Endothelial cell of umbilical vein (primary cell): ENCODE data around the gene CCDC88B. TPM values are rescaled to one million over a fixed set of nuclear protein-coding genes. Genes with fewer than 3 reads are reported as not detected.

Experiments
- BruUV-seq: library from RNA; stranded (reverse); fragments of 400-500 nt; replicated peaks from 2 replicates; lab custom pipeline; 2021; lab: Mats Ljungman, UMichigan
- CTCF ChIA-PET: fragments of 300-600, 350-600 bp; sonication (Branson Sonifier 250); formaldehyde crosslinking; loops from one replicate; lab custom pipeline; 2021; ENCODE audit warnings: antibody characterized with exemption, inconsistent platforms; lab: Charles Lee
- POLR2A ChIA-PET: fragments of 300-600, 350-600 bp; sonication (Branson Sonifier 250); formaldehyde crosslinking; loops from one replicate; lab custom pipeline; 2021; ENCODE audit warnings: antibody characterized with exemption, inconsistent platforms; lab: Charles Lee
- DNase-seq: peaks from one replicate; pipeline ENCODE4 v3.0.0-alpha.2; 2011; ENCODE audit warnings: low read depth, low spot score
- FAIRE-seq: peaks from 2 replicates; lab custom pipeline; 2011; peaks lifted over from hg19 to GRCh38; lab: Jason Lieb, UNC
- H2AFZ ChIP-seq: 2 replicates; pipeline ENCODE4 v1.6.0; 2012; ENCODE audit warnings: low read depth, low read length, control low read depth, inconsistent platforms
- H3K27ac ChIP-seq: 2 replicates; pipeline ENCODE4 v1.5.1; 2011; ENCODE audit warnings: low read depth, mild to moderate bottlenecking, control low read depth, low read length, moderate library complexity; ENCODE audit not compliant: insufficient read depth
- H3K27me3 ChIP-seq, 2 experiments: 2 replicates each; pipeline versions ENCODE4 v1.6.0 to v1.6.1; 2011; ENCODE audit warnings: low read length in 2 of 2, mixed read lengths in 1 of 2; ENCODE audit not compliant: control insufficient read depth in 2 of 2, insufficient read depth in 2 of 2
- H3K36me3 ChIP-seq, 2 experiments: 2 replicates in 1 of 2; 3 replicates in 1 of 2; pipeline ENCODE4 v1.5.1; 2011; ENCODE audit warnings: low read length in 2 of 2, mild to moderate bottlenecking in 1 of 2, moderate library complexity in 1 of 2; ENCODE audit not compliant: control insufficient read depth in 2 of 2, insufficient read depth in 2 of 2; ENCODE audit errors: extremely low read depth in 1 of 2
- H3K4me1 ChIP-seq: 3 replicates; pipeline ENCODE4 v1.5.1; 2011; ENCODE audit warnings: mild to moderate bottlenecking, low read length; ENCODE audit not compliant: control insufficient read depth, insufficient read depth; ENCODE audit errors: extremely low read depth
- H3K4me2 ChIP-seq: 2 replicates; pipeline ENCODE4 v1.6.1; 2011; ENCODE audit warnings: low read length, control low read depth, mixed read lengths; ENCODE audit not compliant: insufficient read depth
- H3K4me3 ChIP-seq, 3 experiments: fragments of 200-600 bp in 1 of 3; sonication (generic), shearing (Covaris generic) in 1 of 3; replicated peaks in 1 of 3; 2 replicates each; pipeline ENCODE4 v1.5.1; 2011 to 2016; ENCODE audit warnings: control low read depth in 3 of 3, low read length in 3 of 3, mild to moderate bottlenecking in 2 of 3, inconsistent platforms in 1 of 3, low read depth in 1 of 3, moderate library complexity in 1 of 3; ENCODE audit not compliant: insufficient read depth in 1 of 3
- H3K79me2 ChIP-seq: 2 replicates; pipeline ENCODE4 v1.6.0; 2012; ENCODE audit warnings: low read length, inconsistent platforms; ENCODE audit not compliant: control insufficient read depth, insufficient read depth
- H3K9ac ChIP-seq: replicated peaks from 2 replicates; pipeline ENCODE3; 2011; ENCODE audit warnings: low read length, control low read depth; ENCODE audit not compliant: insufficient read depth; ENCODE audit errors: extremely low read depth
- H3K9me1 ChIP-seq: replicated peaks from 3 replicates; pipeline ENCODE4 v1.6.0; 2011; ENCODE audit warnings: mild to moderate bottlenecking, low read length; ENCODE audit not compliant: control insufficient read depth, insufficient read depth; ENCODE audit errors: extremely low read depth
- H3K9me3 ChIP-seq: replicated peaks from 2 replicates; pipeline ENCODE4 v1.5.1; 2012; ENCODE audit warnings: low read length, inconsistent platforms; ENCODE audit not compliant: control insufficient read depth, insufficient read depth
- H4K20me1 ChIP-seq: replicated peaks from 2 replicates; pipeline ENCODE3; 2011; ENCODE audit warnings: mild to moderate bottlenecking, low read length; ENCODE audit not compliant: control insufficient read depth, insufficient read depth; ENCODE audit errors: extremely low read depth
- CTCF ChIP-seq, 2 donors: IDR thresholded peaks; 1 replicate in 1 of 2; 2 replicates in 1 of 2; pipeline ENCODE4 v1.5.1; 2011; ENCODE audit warnings: low read length in 2 of 2, mild to moderate bottlenecking in 2 of 2, moderate library complexity in 2 of 2, control low read depth in 1 of 2, inconsistent platforms in 1 of 2, low read depth in 1 of 2; ENCODE audit not compliant: insufficient read depth in 1 of 2; ENCODE audit errors: extremely low read depth in 1 of 2
- EZH2 ChIP-seq: IDR thresholded peaks from 2 replicates; pipeline ENCODE4 v1.6.1; 2012; ENCODE audit warnings: borderline replicate concordance, low read depth, mild to moderate bottlenecking, moderate library complexity, low read length, inconsistent platforms; ENCODE audit not compliant: severe bottlenecking
- FOS ChIP-seq: IDR thresholded peaks from 2 replicates; pipeline ENCODE4 v1.6.1; 2011; ENCODE audit warnings: mild to moderate bottlenecking, low read length, moderate library complexity, borderline replicate concordance; ENCODE audit not compliant: insufficient read depth
- GATA2 ChIP-seq: IDR thresholded peaks from 2 replicates; pipeline ENCODE4 v1.7.0; 2011; ENCODE audit warnings: low read depth, mild to moderate bottlenecking, moderate library complexity, mixed read lengths, low read length; ENCODE audit not compliant: insufficient read length, insufficient read depth
- JUN ChIP-seq: IDR thresholded peaks from 2 replicates; pipeline ENCODE4 v1.6.1; 2011; ENCODE audit warnings: borderline replicate concordance, low read depth; ENCODE audit not compliant: insufficient read length, insufficient read depth
- MAX ChIP-seq: IDR thresholded peaks from 2 replicates; pipeline ENCODE4 v1.6.1; 2011; ENCODE audit not compliant: insufficient read depth, insufficient read length
- MYC ChIP-seq: IDR thresholded peaks from one replicate; pipeline ENCODE4 v1.6.1; 2011; ENCODE audit warnings: mild to moderate bottlenecking, low read depth, low read length
- POLR2A ChIP-seq: IDR thresholded peaks from 2 replicates; pipeline ENCODE4 v1.6.1; 2012; ENCODE audit warnings: low read depth, mild to moderate bottlenecking, control low read depth, low read length
- POLR2AphosphoS5 ChIP-seq: IDR thresholded peaks from 2 replicates; pipeline ENCODE4 v1.6.1; 2012; ENCODE audit warnings: low read depth, mild to moderate bottlenecking, control low read depth, low read length, moderate library complexity; ENCODE audit not compliant: insufficient read depth
- dilution Hi-C: fragments of 300-500 bp; cut with MboI; formaldehyde crosslinking; loops from one replicate; pipeline ENCODE4 v1.15.0; 2019; ENCODE audit warnings: low sequenced_read_pairs; ENCODE audit not compliant: extremely low pct_ligation_motif_present
- intact Hi-C: fragments of 100-400 bp; cut with micrococcal nuclease; formaldehyde crosslinking; loops from one replicate; pipeline ENCODE4 v1.10.0; 2022
- polyA plus RNA-seq, 4 experiments: library from polyadenylated mRNA; depleted of rRNA in 3 of 4; stranded (reverse) in 3 of 4; unstranded in 1 of 4; fragments of >200 nt; gene quantifications; 2 replicates each; pipeline versions ENCODE4 v1.2.1 to v1.2.3, GENCODE V29; 2011 to 2012; ENCODE audit warnings: missing spikeins in 1 of 4
- total RNA-seq: library from RNA; stranded (reverse); gene quantifications from 2 replicates; pipeline ENCODE4 v1.2.3, GENCODE V29; 2021

Gene CCDC88B
- total and polyA plus RNA-seq, 2 donors (not counting 3 experiments of a cell fraction or from before 2014, with no cell fraction given), result 1.8 to 2.7 TPM

- Histone ChIP-seq H3K27ac (no peak overlapping the region), H3K79me2 (peaks cover 4% of the 10 kb centered on the region), H3K36me3 (peaks cover 5 to 29% of the 10 kb centered on the region in 2 experiments), H3K27me3 (no peaks in the 10 kb centered on the region), H3K4me2 (no peak overlapping the region), H4K20me1 (no peaks in the 10 kb centered on the region), H3K4me1 (no peaks in the 10 kb centered on the region), H2AFZ (no peak overlapping the region), H3K9ac (no peak overlapping the region), H3K4me3 (no peak overlapping the region), H3K9me3 (no peaks in the 10 kb centered on the region), H3K9me1 (no peaks in the 10 kb centered on the region)
- dilution Hi-C loops, result no loop called here
- ChIA-PET POLR2A (no interaction called here), CTCF (interaction anchor here (1.0 to 3.2 kb wide), 2 partner anchors 9 to 84 kb away, joined by 3 to 19 read pairs; no protein-coding TSS in a partner anchor)
- intact Hi-C loops, result no loop called here
- no peak for FAIRE-seq
- no peak for TF ChIP-seq MYC
- no peak for TF ChIP-seq EZH2
- TF ChIP-seq GATA2, result no peak
- TF ChIP-seq POLR2A, result no peak
- TF ChIP-seq POLR2AphosphoS5, result no peak
- TF ChIP-seq MAX, result no peak
- no peak for TF ChIP-seq JUN
- no peak for TF ChIP-seq CTCF (IDR thresholded peaks at IDR 0.05; ENCODE audit: extremely low read depth in 1 of 2, insufficient read depth in 1 of 2, low read depth in 1 of 2, low read length in 2 of 2)
- no peak for TF ChIP-seq FOS
- no TSS peak for BruUV-seq
- DNase-seq, result no peak
Measured at GRCh38 chr11:64364911-64365310, 24.9 kb downstream of the CCDC88B start.
